GM23338 (cell line): ENCODE data around the gene SNAPC3. TPM values are rescaled to one million over a fixed set of nuclear protein-coding genes. Genes with fewer than 3 reads are reported as not detected.

Experiments
- ATAC-seq: fragments of 200-7000 bp; cut with Tn5 transposase; 3 replicates; pipeline ENCODE4 v1.9.1; 2020
- DNase-seq: peaks from one replicate; pipeline ENCODE4 v3.0.0-alpha.2; 2015; ENCODE audit warnings: low spot score
- H2AFZ ChIP-seq: fragments of 200-600 bp; sonication (generic); 2 replicates; pipeline ENCODE4 v1.8.0; 2016; ENCODE audit warnings: antibody characterized with exemption, mild to moderate bottlenecking, moderate library complexity
- H3F3A ChIP-seq: fragments of 200-600 bp; sonication (generic); replicated peaks from 2 replicates; pipeline ENCODE4 v1.8.0; 2017; ENCODE audit warnings: antibody characterized with exemption, mixed run types, low read depth
- H3K27ac ChIP-seq: fragments of 200-600 bp; sonication (generic); 2 replicates; pipeline ENCODE4 v1.6.1; 2016; ENCODE audit warnings: low read depth
- H3K27me3 ChIP-seq: fragments of 200-600 bp; sonication (generic); 2 replicates; pipeline ENCODE4 v1.8.0; 2016; ENCODE audit warnings: mild to moderate bottlenecking, mixed run types, moderate library complexity; ENCODE audit not compliant: insufficient read depth
- H3K36me3 ChIP-seq: fragments of 200-600 bp; sonication (generic); 2 replicates; pipeline ENCODE4 v1.8.0; 2016; ENCODE audit warnings: mild to moderate bottlenecking; ENCODE audit not compliant: insufficient read depth
- H3K4me1 ChIP-seq: fragments of 200-600 bp; sonication (generic); 2 replicates; pipeline ENCODE4 v1.8.0; 2016; ENCODE audit warnings: mild to moderate bottlenecking, moderate library complexity; ENCODE audit not compliant: insufficient read depth
- H3K4me2 ChIP-seq: fragments of 200-600 bp; sonication (generic); 2 replicates; pipeline ENCODE4 v1.7.1; 2017; ENCODE audit warnings: mixed run types
- H3K4me3 ChIP-seq: fragments of 200-600 bp; sonication (generic); 2 replicates; pipeline ENCODE4 v1.6.1; 2016; ENCODE audit warnings: mixed run types
- H3K79me2 ChIP-seq: fragments of 200-600 bp; sonication (generic); replicated peaks from 2 replicates; pipeline ENCODE4 v1.8.0; 2017; ENCODE audit warnings: mild to moderate bottlenecking; ENCODE audit not compliant: insufficient read depth
- H3K9me2 ChIP-seq: fragments of 200-600 bp; sonication (generic); 2 replicates; pipeline ENCODE4 v1.8.0; 2017; ENCODE audit not compliant: insufficient read depth
- H4K20me1 ChIP-seq: fragments of 200-600 bp; sonication (generic); replicated peaks from 2 replicates; pipeline ENCODE4 v1.8.0; 2017; ENCODE audit warnings: mild to moderate bottlenecking; ENCODE audit not compliant: insufficient read depth
- H3K27ac Mint-ChIP-seq: 2 replicates; pipeline ENCODE4 v1.8.0; 2020; ENCODE audit warnings: inconsistent platforms, mild to moderate bottlenecking, moderate library complexity, mixed read lengths
- H3K27me3 Mint-ChIP-seq: 3 replicates; pipeline ENCODE4 v1.8.0; 2022; ENCODE audit warnings: low read depth, mild to moderate bottlenecking, moderate library complexity, mixed read lengths, inconsistent platforms; ENCODE audit not compliant: insufficient read depth, poor library complexity
- H3K36me3 Mint-ChIP-seq: 3 replicates; pipeline ENCODE4 v1.8.0; 2021; ENCODE audit warnings: low read depth, mild to moderate bottlenecking, inconsistent platforms, moderate library complexity, mixed read lengths
- H3K4me1 Mint-ChIP-seq: 3 replicates; pipeline ENCODE4 v1.8.0; 2020; ENCODE audit warnings: mild to moderate bottlenecking, inconsistent platforms, mixed read lengths
- H3K4me3 Mint-ChIP-seq: 3 replicates; pipeline ENCODE4 v1.8.0; 2021; ENCODE audit warnings: moderate library complexity, mild to moderate bottlenecking, inconsistent platforms, mixed read lengths
- H3K9me3 Mint-ChIP-seq: 3 replicates; pipeline ENCODE4 v1.8.0; 2020; ENCODE audit warnings: moderate library complexity, mild to moderate bottlenecking, inconsistent platforms, mixed read lengths
- EZH2 ChIP-seq: fragments of 200-600 bp; sonication (generic); IDR thresholded peaks from one replicate; pipeline ENCODE4 v1.8.0; 2017; ENCODE audit warnings: antibody characterized with exemption, mild to moderate bottlenecking, low read depth; ENCODE audit not compliant: unreplicated experiment
- POLR2AphosphoS5 ChIP-seq: IDR thresholded peaks from 2 replicates; pipeline ENCODE4 v1.6.1; 2016; ENCODE audit warnings: antibody characterized with exemption, low read depth
- STAT1 ChIP-seq: IDR thresholded peaks from one replicate; pipeline ENCODE4 v1.6.1; 2016; ENCODE audit warnings: antibody characterized with exemption; ENCODE audit not compliant: unreplicated experiment
- ZNF331 ChIP-seq: fragments of 250-450 bp; sonication (Bioruptor Pico); IDR thresholded peaks from 2 replicates; pipeline ENCODE4 v1.5.0; 2020; ENCODE audit warnings: low read depth, mild to moderate bottlenecking, moderate library complexity
- polyA plus RNA-seq: library from polyadenylated mRNA; unstranded; fragments of >200 nt; fragmentation: Nextera tagmentation; extraction: Ambion mirVana; gene quantifications from 2 replicates; pipeline ENCODE4 v1.2.1, GENCODE V29; 2016
- total RNA-seq: library from RNA; depleted of rRNA; stranded (reverse); fragments of >200 nt; shearing (Covaris generic); gene quantifications from 2 replicates; pipeline ENCODE4 v1.2.3, GENCODE V29; 2014
- TF ChIP-seq, protein P1 (sequence below): IDR thresholded peaks from one replicate; pipeline ENCODE4 v1.6.1; 2018; ENCODE audit warnings: antibody characterized with exemption; ENCODE audit not compliant: unreplicated experiment
- TF ChIP-seq, protein P2 (sequence below): fragments of 250-450 bp; sonication (Bioruptor Pico); IDR thresholded peaks from 2 replicates; pipeline ENCODE4 v1.5.0; 2020; ENCODE audit warnings: mild to moderate bottlenecking, moderate library complexity

Gene SNAPC3
- total and polyA plus RNA-seq, 2 experiments from 2014 or later, result 20.9 to 35.2 TPM

DNA sequence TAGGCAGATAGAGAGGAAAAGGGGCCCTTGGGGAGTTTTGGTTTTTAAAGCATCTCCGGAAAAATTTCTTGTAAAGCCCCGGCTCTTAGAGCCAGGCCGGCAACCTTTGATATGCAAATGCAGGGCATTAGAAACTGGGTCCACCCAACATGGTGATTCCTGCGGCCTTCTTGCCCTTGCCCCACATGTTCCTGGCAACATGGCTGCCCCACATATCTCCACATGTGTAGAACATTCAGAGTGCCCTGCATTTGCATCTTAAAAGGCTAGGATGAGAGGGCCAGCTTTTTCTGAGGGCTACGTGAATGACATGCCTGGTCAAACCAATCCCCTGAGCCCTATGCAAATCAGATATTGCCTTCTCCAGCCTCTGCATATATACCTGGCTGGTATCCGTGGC, 5.0 kb upstream of the SNAPC3 start (continued):
- TF ChIP-seq, protein P1, sequence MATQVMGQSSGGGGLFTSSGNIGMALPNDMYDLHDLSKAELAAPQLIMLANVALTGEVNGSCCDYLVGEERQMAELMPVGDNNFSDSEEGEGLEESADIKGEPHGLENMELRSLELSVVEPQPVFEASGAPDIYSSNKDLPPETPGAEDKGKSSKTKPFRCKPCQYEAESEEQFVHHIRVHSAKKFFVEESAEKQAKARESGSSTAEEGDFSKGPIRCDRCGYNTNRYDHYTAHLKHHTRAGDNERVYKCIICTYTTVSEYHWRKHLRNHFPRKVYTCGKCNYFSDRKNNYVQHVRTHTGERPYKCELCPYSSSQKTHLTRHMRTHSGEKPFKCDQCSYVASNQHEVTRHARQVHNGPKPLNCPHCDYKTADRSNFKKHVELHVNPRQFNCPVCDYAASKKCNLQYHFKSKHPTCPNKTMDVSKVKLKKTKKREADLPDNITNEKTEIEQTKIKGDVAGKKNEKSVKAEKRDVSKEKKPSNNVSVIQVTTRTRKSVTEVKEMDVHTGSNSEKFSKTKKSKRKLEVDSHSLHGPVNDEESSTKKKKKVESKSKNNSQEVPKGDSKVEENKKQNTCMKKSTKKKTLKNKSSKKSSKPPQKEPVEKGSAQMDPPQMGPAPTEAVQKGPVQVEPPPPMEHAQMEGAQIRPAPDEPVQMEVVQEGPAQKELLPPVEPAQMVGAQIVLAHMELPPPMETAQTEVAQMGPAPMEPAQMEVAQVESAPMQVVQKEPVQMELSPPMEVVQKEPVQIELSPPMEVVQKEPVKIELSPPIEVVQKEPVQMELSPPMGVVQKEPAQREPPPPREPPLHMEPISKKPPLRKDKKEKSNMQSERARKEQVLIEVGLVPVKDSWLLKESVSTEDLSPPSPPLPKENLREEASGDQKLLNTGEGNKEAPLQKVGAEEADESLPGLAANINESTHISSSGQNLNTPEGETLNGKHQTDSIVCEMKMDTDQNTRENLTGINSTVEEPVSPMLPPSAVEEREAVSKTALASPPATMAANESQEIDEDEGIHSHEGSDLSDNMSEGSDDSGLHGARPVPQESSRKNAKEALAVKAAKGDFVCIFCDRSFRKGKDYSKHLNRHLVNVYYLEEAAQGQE, result no peak
- TF ChIP-seq EZH2 (no peak), STAT1 (no peak), ZNF331 (no peak)
- TF ChIP-seq, protein P2, sequence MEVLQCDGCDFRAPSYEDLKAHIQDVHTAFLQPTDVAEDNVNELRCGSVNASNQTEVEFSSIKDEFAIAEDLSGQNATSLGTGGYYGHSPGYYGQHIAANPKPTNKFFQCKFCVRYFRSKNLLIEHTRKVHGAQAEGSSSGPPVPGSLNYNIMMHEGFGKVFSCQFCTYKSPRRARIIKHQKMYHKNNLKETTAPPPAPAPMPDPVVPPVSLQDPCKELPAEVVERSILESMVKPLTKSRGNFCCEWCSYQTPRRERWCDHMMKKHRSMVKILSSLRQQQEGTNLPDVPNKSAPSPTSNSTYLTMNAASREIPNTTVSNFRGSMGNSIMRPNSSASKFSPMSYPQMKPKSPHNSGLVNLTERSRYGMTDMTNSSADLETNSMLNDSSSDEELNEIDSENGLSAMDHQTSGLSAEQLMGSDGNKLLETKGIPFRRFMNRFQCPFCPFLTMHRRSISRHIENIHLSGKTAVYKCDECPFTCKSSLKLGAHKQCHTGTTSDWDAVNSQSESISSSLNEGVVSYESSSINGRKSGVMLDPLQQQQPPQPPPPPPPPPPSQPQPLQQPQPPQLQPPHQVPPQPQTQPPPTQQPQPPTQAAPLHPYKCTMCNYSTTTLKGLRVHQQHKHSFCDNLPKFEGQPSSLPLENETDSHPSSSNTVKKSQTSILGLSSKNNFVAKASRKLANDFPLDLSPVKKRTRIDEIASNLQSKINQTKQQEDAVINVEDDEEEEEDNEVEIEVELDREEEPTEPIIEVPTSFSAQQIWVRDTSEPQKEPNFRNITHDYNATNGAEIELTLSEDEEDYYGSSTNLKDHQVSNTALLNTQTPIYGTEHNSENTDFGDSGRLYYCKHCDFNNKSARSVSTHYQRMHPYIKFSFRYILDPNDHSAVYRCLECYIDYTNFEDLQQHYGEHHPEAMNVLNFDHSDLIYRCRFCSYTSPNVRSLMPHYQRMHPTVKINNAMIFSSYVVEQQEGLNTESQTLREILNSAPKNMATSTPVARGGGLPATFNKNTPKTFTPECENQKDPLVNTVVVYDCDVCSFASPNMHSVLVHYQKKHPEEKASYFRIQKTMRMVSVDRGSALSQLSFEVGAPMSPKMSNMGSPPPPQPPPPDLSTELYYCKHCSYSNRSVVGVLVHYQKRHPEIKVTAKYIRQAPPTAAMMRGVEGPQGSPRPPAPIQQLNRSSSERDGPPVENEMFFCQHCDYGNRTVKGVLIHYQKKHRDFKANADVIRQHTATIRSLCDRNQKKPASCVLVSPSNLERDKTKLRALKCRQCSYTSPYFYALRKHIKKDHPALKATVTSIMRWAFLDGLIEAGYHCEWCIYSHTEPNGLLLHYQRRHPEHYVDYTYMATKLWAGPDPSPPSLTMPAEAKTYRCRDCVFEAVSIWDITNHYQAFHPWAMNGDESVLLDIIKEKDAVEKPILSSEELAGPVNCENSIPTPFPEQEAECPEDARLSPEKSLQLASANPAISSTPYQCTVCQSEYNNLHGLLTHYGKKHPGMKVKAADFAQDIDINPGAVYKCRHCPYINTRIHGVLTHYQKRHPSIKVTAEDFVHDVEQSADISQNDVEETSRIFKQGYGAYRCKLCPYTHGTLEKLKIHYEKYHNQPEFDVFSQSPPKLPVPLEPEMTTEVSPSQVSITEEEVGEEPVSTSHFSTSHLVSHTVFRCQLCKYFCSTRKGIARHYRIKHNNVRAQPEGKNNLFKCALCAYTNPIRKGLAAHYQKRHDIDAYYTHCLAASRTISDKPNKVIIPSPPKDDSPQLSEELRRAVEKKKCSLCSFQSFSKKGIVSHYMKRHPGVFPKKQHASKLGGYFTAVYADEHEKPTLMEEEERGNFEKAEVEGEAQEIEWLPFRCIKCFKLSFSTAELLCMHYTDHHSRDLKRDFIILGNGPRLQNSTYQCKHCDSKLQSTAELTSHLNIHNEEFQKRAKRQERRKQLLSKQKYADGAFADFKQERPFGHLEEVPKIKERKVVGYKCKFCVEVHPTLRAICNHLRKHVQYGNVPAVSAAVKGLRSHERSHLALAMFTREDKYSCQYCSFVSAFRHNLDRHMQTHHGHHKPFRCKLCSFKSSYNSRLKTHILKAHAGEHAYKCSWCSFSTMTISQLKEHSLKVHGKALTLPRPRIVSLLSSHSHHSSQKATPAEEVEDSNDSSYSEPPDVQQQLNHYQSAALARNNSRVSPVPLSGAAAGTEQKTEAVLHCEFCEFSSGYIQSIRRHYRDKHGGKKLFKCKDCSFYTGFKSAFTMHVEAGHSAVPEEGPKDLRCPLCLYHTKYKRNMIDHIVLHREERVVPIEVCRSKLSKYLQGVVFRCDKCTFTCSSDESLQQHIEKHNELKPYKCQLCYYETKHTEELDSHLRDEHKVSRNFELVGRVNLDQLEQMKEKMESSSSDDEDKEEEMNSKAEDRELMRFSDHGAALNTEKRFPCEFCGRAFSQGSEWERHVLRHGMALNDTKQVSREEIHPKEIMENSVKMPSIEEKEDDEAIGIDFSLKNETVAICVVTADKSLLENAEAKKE (CRISPR knock-in tag), result no peak

DNA sequence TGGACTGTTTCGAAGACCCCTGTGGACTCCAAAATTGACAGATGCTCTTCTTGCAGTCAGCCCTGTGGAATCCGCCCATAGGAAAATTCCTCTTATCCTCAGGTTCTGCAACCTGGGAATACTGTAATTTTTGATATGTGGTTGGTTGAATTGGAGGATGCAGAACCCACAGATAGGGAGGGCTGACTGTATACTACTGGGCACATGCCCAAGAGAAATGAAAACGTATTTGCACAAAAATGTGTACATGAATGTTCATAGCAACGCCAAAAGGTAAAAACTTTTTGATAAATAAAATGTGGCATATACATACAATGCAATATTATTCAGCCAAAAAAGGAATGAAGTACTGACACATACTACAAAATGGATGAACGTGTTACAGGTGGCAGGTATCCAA, 1.9 kb upstream of the SNAPC3 start:
- 0 out of 2 replicates have a peak, but pooled peaks cover 4% of the 10 kb centered on the region for H4K20me1 ChIP-seq
- H3K4me3 Mint-ChIP-seq, result no peak overlapping the region; the same call in 2 of the 3 replicates
- H3K27me3 Mint-ChIP-seq, result peaks cover 3% of the 10 kb centered on the region
- ATAC-seq, result no peak
- no peak overlapping the region for H3K4me2 ChIP-seq
- 0 out of 2 replicates have a peak, but pooled peaks cover 3% of the 10 kb centered on the region for H3F3A ChIP-seq
- no peaks in the 10 kb centered on the region for H3K9me3 Mint-ChIP-seq
- H3K4me3 ChIP-seq, result no peak overlapping the region
- no peaks in the 10 kb centered on the region for H3K27me3 ChIP-seq
- H3K27ac Mint-ChIP-seq, result no peak overlapping the region
- no peaks in the 10 kb centered on the region for H3K36me3 ChIP-seq
- DNase-seq, result no peak
- peaks cover 16% of the 10 kb centered on the region for H3K4me1 ChIP-seq
- peaks cover 17% of the 10 kb centered on the region for H3K36me3 Mint-ChIP-seq
- peaks cover 11% of the 10 kb centered on the region; the same call in 1 of the 2 replicates for H3K9me2 ChIP-seq
- H3K79me2 ChIP-seq, result peaks cover 30% of the 10 kb centered on the region
- no peak overlapping the region for H3K27ac ChIP-seq
- peak overlapping the region; percentile 24; the same call in 1 of the 2 replicates for H2AFZ ChIP-seq
- H3K4me1 Mint-ChIP-seq, result peaks cover 18% of the 10 kb centered on the region
- TF ChIP-seq, protein P2 (CRISPR knock-in tag), result no peak
- TF ChIP-seq POLR2AphosphoS5, result no peak
